Measurements from ENCODE around the gene APBB3.
A peak's percentile ranks its signal among the peaks of the same experiment; 100 is the strongest.

Gene APBB3

DNA sequence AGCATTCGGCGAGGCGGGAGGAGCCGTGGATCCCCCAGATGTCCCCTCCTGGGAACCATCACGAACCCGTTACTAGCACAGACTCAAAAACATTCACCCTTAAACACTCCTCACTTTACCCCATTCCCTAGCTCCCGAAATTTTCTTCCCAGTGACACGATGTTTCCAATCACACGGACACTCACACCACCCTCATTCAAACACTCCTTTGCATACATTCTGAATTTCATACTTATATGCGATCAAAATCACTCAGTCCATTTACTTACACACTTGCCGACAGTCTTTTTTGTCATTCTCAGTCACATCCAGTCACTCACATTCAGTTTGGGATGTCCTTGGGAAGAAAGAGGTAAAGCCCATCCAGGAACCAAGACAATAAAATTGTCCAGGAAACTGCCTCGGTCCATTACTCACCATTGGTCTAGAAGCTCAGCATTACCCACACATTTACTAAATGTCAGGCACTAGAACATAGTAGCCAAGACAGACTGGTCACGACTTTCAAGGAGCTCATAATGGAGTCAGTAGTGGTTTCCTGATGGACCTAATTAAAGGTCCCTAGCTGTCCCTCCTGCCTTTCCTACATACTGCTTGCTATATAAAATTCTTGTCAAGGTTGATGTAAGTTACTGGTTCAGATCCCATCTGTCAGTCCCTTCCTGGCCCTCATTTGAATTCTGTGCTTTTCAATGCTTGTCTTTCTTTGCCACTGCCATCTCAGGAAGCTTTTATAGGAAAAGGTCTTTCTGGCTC, 804 bp upstream of the APBB3 start:
- peak overlapping the region; percentile 95 for H3K4me3 ChIP-seq (replicated peaks; ENCODE audit: low read depth, low read length)
- DNase-seq (ENCODE audit: low read depth), result peak; percentile 23
- TF ChIP-seq, protein P1, sequence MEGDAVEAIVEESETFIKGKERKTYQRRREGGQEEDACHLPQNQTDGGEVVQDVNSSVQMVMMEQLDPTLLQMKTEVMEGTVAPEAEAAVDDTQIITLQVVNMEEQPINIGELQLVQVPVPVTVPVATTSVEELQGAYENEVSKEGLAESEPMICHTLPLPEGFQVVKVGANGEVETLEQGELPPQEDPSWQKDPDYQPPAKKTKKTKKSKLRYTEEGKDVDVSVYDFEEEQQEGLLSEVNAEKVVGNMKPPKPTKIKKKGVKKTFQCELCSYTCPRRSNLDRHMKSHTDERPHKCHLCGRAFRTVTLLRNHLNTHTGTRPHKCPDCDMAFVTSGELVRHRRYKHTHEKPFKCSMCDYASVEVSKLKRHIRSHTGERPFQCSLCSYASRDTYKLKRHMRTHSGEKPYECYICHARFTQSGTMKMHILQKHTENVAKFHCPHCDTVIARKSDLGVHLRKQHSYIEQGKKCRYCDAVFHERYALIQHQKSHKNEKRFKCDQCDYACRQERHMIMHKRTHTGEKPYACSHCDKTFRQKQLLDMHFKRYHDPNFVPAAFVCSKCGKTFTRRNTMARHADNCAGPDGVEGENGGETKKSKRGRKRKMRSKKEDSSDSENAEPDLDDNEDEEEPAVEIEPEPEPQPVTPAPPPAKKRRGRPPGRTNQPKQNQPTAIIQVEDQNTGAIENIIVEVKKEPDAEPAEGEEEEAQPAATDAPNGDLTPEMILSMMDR (IDR thresholded peaks at IDR 0.05; ENCODE audit: low read length, missing control alignments), result no peak

DNA sequence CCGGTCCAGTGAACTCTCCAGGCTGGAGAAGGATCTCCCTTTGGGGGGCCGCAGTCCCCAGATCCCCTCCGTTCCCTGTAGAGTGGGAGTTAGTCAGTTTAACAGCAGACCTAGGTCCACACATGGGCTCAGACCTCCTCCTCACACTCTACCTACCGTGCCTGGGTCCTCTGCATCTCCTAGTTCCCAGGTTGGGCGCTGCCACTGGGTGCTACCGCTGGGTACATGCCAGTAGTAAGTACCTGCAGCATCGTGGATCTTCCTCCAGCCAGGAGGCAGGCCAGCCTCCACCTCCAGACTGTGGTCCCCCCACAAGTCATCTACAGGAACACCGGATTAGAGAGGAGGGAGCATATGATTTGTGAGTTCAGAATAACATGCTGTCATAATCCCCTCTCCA, 802 bp downstream of the APBB3 start:
- H3K4me3 ChIP-seq (replicated peaks; ENCODE audit: low read depth, low read length), result peak overlapping the region; percentile 95
- TF ChIP-seq, protein P1 (IDR thresholded peaks at IDR 0.05; ENCODE audit: low read length, missing control alignments), result no peak
- DNase-seq (ENCODE audit: low read depth), result no peak

DNA sequence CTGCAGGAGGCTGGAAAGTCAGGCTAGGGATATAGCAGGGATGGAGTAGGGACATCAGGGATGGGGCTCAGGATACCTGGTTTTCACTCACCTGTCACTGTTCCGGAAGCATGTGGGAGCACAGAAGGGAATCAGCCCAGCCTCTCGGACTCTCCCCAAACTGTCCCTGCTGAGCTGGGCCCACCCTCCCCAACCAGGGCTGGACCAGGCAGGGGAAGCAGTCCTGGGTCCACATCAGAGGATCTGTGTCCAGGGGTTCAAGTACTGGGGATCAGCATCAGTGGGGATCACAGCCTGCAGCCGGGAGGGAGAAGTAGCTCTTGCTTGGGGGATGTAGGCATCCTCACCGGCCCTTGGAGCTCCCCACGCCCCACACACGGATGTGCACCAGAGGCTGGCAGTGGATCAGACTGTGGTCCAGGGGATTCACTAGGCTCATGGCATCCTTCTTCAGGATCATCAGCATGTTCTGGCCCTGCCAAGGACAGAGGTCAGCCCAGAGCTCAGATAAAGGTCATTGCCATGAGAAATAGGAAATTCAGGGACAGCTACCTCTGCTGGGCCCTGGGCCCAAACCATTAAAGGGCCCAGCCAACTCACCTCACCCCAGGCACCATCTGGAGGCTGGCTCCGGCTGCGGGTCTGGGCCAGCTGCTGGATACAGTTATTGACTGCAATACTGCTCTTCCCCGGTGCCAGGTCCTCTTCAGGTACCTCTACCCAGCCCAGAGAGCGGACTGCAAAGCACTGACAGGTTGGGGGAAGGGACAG, 2.5 kb downstream of the APBB3 start:
- no peak overlapping the region for H3K4me3 ChIP-seq (replicated peaks; ENCODE audit: low read depth, low read length)
- DNase-seq (ENCODE audit: low read depth), result no peak

DNA sequence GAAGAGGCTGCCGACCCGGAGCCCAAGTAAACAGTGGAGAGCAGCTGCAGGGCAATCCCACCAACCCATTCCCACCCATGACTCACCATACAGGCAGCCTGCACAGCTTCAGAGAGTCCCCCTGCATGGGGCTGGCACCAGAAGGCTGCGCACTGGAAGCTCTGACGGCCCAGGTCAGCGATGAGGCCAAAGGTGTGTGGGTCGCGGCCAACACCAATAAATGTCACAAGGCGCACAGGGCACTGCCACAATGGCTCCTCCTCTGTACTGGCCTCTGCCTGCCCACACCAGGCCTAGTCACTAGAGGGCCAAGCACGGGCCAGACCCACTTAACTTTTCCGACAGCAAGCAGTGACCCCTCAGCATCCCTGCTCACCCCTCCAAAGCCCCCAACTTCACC, 4.2 kb downstream of the APBB3 start:
- TF ChIP-seq, protein P1 (IDR thresholded peaks at IDR 0.05; ENCODE audit: low read length, missing control alignments), result no peak
- no peak overlapping the region for H3K4me3 ChIP-seq (replicated peaks; ENCODE audit: low read depth, low read length)
- no peak for DNase-seq (ENCODE audit: low read depth)

More for the DNA sequence above, 2.5 kb downstream of the APBB3 start:
- TF ChIP-seq, protein P1 (IDR thresholded peaks at IDR 0.05; ENCODE audit: low read length, missing control alignments), result no peak

DNA sequence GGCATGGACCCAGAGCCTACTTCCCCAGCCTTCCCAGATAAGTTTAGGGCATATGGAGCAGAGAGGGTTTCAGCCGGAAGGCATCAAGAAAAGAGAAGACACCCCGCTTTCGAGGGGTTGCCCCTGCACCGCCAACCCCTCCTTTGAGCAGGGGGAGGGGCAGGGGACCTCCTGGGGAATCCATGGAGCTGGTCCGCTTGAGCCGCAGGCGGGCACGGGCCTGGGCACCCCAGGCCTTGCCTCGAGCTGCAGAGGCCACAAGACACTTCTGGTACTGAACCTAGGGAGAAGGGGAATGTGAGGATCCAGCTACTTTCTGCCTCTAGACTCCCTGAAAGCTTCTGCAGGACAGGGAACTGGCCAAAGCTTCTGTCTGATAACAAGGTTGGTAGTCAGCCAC, 5.9 kb downstream of the APBB3 start:
- TF ChIP-seq, protein P1 (IDR thresholded peaks at IDR 0.05; ENCODE audit: low read length, missing control alignments), result no peak
- H3K4me3 ChIP-seq (replicated peaks; ENCODE audit: low read depth, low read length), result no peak overlapping the region
- DNase-seq (ENCODE audit: low read depth), result no peak

DNA sequence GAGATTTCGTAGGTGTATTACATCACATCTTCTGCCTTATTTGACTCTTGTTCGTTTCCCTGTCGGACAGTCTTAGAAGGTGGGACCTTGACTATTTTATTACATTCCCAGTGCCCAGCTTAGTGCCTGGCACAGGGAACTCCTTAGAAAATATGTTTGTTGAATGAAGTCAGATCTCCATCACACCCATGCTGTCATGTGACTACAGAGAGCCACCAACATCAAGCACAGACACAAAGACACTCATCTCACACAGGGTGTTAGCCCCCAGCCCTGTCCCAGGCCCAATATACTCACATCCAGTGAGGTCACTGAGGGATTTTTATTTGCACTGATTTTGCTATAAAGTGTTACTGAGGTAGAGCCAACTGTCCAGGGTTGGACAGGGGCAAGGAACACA, 6.4 kb downstream of the APBB3 start:
- DNase-seq (ENCODE audit: low read depth), result no peak
- TF ChIP-seq, protein P1 (IDR thresholded peaks at IDR 0.05; ENCODE audit: low read length, missing control alignments), result no peak
- no peak overlapping the region for H3K4me3 ChIP-seq (replicated peaks; ENCODE audit: low read depth, low read length)

Data from fibroblast of pulmonary artery (primary cell).